Right cardiac atrium (tissue), 5 donors: ENCODE measurements around the gene TMEM130. TPM values are rescaled to one million over a fixed set of nuclear protein-coding genes. Genes with fewer than 3 reads are reported as not detected.
A peak's percentile ranks its signal among the peaks of the same experiment; 100 is the strongest.

Experiments
- ATAC-seq, 2 donors: fragments of 200-7000 bp; cut with Tn5 transposase; one replicate each; pipeline versions ENCODE4 v1.8.0 to v1.9.1; 2020; ENCODE audit warnings: moderate library complexity in 2 of 2, mild to moderate bottlenecking in 1 of 2
- DNase-seq, 3 donors: peaks; one replicate each; pipeline ENCODE4 v3.0.0-alpha.2; 2020
- H3K27ac ChIP-seq: one replicate; pipeline ENCODE4 v1.5.1; 2013; ENCODE audit warnings: mild to moderate bottlenecking, low read length, control low read depth, moderate library complexity
- H3K27me3 ChIP-seq: one replicate; pipeline ENCODE4 v1.6.1; 2013; ENCODE audit not compliant: control insufficient read depth, insufficient read depth
- H3K4me1 ChIP-seq: one replicate; pipeline ENCODE4 v1.6.1; 2013; ENCODE audit warnings: low read length; ENCODE audit not compliant: control insufficient read depth, insufficient read depth
- H3K4me3 ChIP-seq: one replicate; pipeline ENCODE4 v1.5.1; 2013; ENCODE audit warnings: low read length, control low read depth
- H3K9me3 ChIP-seq: one replicate; pipeline ENCODE4 v1.6.1; 2013; ENCODE audit warnings: low read length; ENCODE audit not compliant: control insufficient read depth
- WGBS: extraction: QIAGEN DNeasy Blood & Tissue Kit; methylation state at CpG from one replicate; pipeline ENCODE4 v1.1.7; 2013; 5-methylcytosine and 5-hydroxymethylcytosine counted together
- intact Hi-C, 4 donors: fragments of 100-400 bp; cut with DNase I; formaldehyde crosslinking; loops; one replicate each; pipeline versions ENCODE4 v1.11.0 to v1.14.0; 2022 to 2023
- microRNA-seq, 2 donors: library from miRNA; unstranded; fragments of <30 nt; microRNA quantifications; one replicate each; pipeline ENCODE4 v1.2.0, GENCODE V29; 2020 to 2021
- polyA plus RNA-seq: library from polyadenylated mRNA; stranded (reverse); fragments of 200-250 nt; gene quantifications from one replicate; pipeline ENCODE4 v1.2.3, GENCODE V29; 2013
- total RNA-seq, 4 donors: library from RNA; stranded (reverse); fragmentation: NEBNext Ultra II Directional; extraction: Animal tissue kit (Norgen Biotek cat#: 25700); gene quantifications; one replicate each; pipeline ENCODE4 v1.2.1, GENCODE V29; 2021
- donor health status: healthy with polysubstance abuse.
- donor health status: DM: no; HTN: yes; CAD: no.
- donor health status: DM: no; HTN: no; CAD: no.
- donor health status: DM: no; HTN: yes; CAD: no; lungs with severe emphysema.
- donor health status: DM: yes; HTN: yes; CAD: no.

TMEM130 gene
- total and polyA plus RNA-seq, 5 donors = 0.11 to 0.58 TPM; not detected in 3

GRCh38 chr7:98805956-98806838, 63.6 kb downstream of the TMEM130 start:
- no peaks in the 10 kb centered on the region for H3K9me3 ChIP-seq
- WGBS = 85% methylated on average over 3 of the region's 3 CpGs
- intact Hi-C loops = no loop called here
- H3K4me3 ChIP-seq = no peak overlapping the region
- DNase-seq = no peak
- no peak for ATAC-seq
- H3K27ac ChIP-seq = no peak overlapping the region
- H3K27me3 ChIP-seq = no peaks in the 10 kb centered on the region
- H3K4me1 ChIP-seq = no peaks in the 10 kb centered on the region

GRCh38 chr7:98802781-98803110, 67.1 kb downstream of the TMEM130 start:
- no peaks in the 10 kb centered on the region for H3K27me3 ChIP-seq
- no peaks in the 10 kb centered on the region for H3K9me3 ChIP-seq
- ATAC-seq (no peak), DNase-seq (no peak)
- 82% methylated on average over 2 of the region's 2 CpGs for WGBS
- intact Hi-C loops = no loop called here
- H3K4me1 ChIP-seq = no peaks in the 10 kb centered on the region
- H3K27ac ChIP-seq = no peak overlapping the region
- H3K4me3 ChIP-seq = no peak overlapping the region

- Histone ChIP-seq H3K9me3 (no peaks in the 10 kb centered on the region), H3K27ac (no peak overlapping the region), H3K27me3 (no peaks in the 10 kb centered on the region), H3K4me1 (no peaks in the 10 kb centered on the region), H3K4me3 (no peak overlapping the region)
- peak; percentile 62 to 79 for ATAC-seq
- WGBS = 7% methylated on average over 7 of the region's 7 CpGs
- intact Hi-C loops = no loop called here
- peak; percentile 27 to 69 (median 54) for DNase-seq
These were observed 67.6 kb downstream of the TMEM130 start for GRCh38 chr7:98802088-98802780.

GRCh38 chr7:98800996-98801395, 68.8 kb downstream of the TMEM130 start:
- Histone ChIP-seq H3K4me3 (no peak overlapping the region), H3K4me1 (no peaks in the 10 kb centered on the region), H3K27me3 (no peaks in the 10 kb centered on the region), H3K9me3 (no peaks in the 10 kb centered on the region), H3K27ac (no peak overlapping the region)
- WGBS = 83% methylated on average over 4 of the region's 4 CpGs
- intact Hi-C loops = no loop called here
- ATAC-seq = no peak
- no peak for DNase-seq

GRCh38 chr7:98797150-98797549, 72.7 kb downstream of the TMEM130 start:
- no peak overlapping the region for H3K27ac ChIP-seq
- DNase-seq (no peak), ATAC-seq (no peak)
- H3K4me1 ChIP-seq = no peaks in the 10 kb centered on the region
- H3K27me3 ChIP-seq = no peaks in the 10 kb centered on the region
- no peak overlapping the region for H3K4me3 ChIP-seq
- intact Hi-C loops = no loop called here
- 79% methylated on average over 8 of the region's 8 CpGs for WGBS
- H3K9me3 ChIP-seq = no peaks in the 10 kb centered on the region

Small RNA genes within 50 kb of the gene (microRNA-seq; reads per million reads assigned to microRNA genes)
- gene MIR3609 = 0.84 to 3.2 reads per million in 2 donors

Other genes starting within 250 kb of the TMEM130 start
- 10 to 100 TPM; 17.6 to 26.1 (median 22.7) TPM for gene TRRAP, start 8.5 kb upstream of the TMEM130 start, total RNA-seq
- 11.3 TPM for gene TRRAP, start 8.5 kb upstream of the TMEM130 start, polyA plus RNA-seq